GM19035 (cell line): Measurements from ENCODE around the gene VWA5B2.

ENCODE experiments used
- ATAC-seq: cut with Tn5 transposase; IDR thresholded peaks from one replicate; pipeline ENCODE4 v1.9.1; 2021; ENCODE audit not compliant: unreplicated experiment

Gene VWA5B2

GRCh38 chr3:184229394-184230080, at the start of gene VWA5B2:
VWA5B2 (plus strand) TSS chr3:184229585; CDS start chr3:184230529, 944 bp downstream.
- ATAC-seq, result peak; percentile 73

- no peak for ATAC-seq
These were observed 49.2 kb upstream of the VWA5B2 start for GRCh38 chr3:184180165-184180564.

GRCh38 chr3:184181596-184181995, 47.8 kb upstream of the VWA5B2 start:
- no peak for ATAC-seq

GRCh38 chr3:184183679-184184078, 45.7 kb upstream of the VWA5B2 start:
- ATAC-seq, result no peak

GRCh38 chr3:184184546-184185230, 44.7 kb upstream of the VWA5B2 start:
- ATAC-seq, result no peak

GRCh38 chr3:184185461-184186183, 43.8 kb upstream of the VWA5B2 start:
- peak; percentile 91 for ATAC-seq

GRCh38 chr3:184186184-184186901, 43.0 kb upstream of the VWA5B2 start, which contains the start of gene ABCF3:
ABCF3 (plus strand) TSS chr3:184186199; CDS start chr3:184186208, 9 bp downstream.
- ATAC-seq, result peak; percentile 31

GRCh38 chr3:184186902-184187207, 42.5 kb upstream of the VWA5B2 start:
- no peak for ATAC-seq

- ATAC-seq, result no peak
These were observed 41.3 kb upstream of the VWA5B2 start for GRCh38 chr3:184188080-184188479.

GRCh38 chr3:184189421-184189820, 40.0 kb upstream of the VWA5B2 start:
- no peak for ATAC-seq

- no peak for ATAC-seq
These were observed 36.5 kb upstream of the VWA5B2 start for GRCh38 chr3:184192889-184193288.

- no peak for ATAC-seq
These were observed 35.3 kb upstream of the VWA5B2 start for GRCh38 chr3:184193991-184194539.

GRCh38 chr3:184196536-184196935, 32.8 kb upstream of the VWA5B2 start:
- ATAC-seq, result no peak

- ATAC-seq, result no peak
These were observed 30.9 kb upstream of the VWA5B2 start for GRCh38 chr3:184198509-184198908.

GRCh38 chr3:184200825-184201224, 28.6 kb upstream of the VWA5B2 start:
- no peak for ATAC-seq

GRCh38 chr3:184203526-184203925, 25.9 kb upstream of the VWA5B2 start:
- no peak for ATAC-seq

- no peak for ATAC-seq
These were observed 20.1 kb upstream of the VWA5B2 start for GRCh38 chr3:184209146-184209923.

- no peak for ATAC-seq
These were observed 18.1 kb upstream of the VWA5B2 start for GRCh38 chr3:184211297-184211696.

GRCh38 chr3:184211718-184212117, 17.7 kb upstream of the VWA5B2 start:
- ATAC-seq, result no peak

GRCh38 chr3:184218814-184219213, 10.6 kb upstream of the VWA5B2 start:
- no peak for ATAC-seq
